ENCODE data around the gene ATG13.

GRCh38 chr11:46642627-46643335 lies 25.4 kb downstream of the ATG13 start:
- TF ChIP-seq, protein P1, sequence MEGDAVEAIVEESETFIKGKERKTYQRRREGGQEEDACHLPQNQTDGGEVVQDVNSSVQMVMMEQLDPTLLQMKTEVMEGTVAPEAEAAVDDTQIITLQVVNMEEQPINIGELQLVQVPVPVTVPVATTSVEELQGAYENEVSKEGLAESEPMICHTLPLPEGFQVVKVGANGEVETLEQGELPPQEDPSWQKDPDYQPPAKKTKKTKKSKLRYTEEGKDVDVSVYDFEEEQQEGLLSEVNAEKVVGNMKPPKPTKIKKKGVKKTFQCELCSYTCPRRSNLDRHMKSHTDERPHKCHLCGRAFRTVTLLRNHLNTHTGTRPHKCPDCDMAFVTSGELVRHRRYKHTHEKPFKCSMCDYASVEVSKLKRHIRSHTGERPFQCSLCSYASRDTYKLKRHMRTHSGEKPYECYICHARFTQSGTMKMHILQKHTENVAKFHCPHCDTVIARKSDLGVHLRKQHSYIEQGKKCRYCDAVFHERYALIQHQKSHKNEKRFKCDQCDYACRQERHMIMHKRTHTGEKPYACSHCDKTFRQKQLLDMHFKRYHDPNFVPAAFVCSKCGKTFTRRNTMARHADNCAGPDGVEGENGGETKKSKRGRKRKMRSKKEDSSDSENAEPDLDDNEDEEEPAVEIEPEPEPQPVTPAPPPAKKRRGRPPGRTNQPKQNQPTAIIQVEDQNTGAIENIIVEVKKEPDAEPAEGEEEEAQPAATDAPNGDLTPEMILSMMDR (IDR thresholded peaks at IDR 0.05 in 4 of 5, conservative IDR thresholded peaks at IDR 0.05 in 1 of 5) = no peak
- no peak for TF ChIP-seq POLR2A (IDR thresholded peaks at IDR 0.05)

Measured in gastrocnemius medialis (tissue), 4 donors.